ENCODE data around the gene EP300.

EP300 gene

GRCh38 chr22:41206719-41207118 lies 114.3 kb downstream of the EP300 start:
- no peak for DNase-seq (ENCODE audit: low read depth)

GRCh38 chr22:41215409-41215808 lies 123.0 kb downstream of the EP300 start:
- no peak for DNase-seq (ENCODE audit: low read depth)

GRCh38 chr22:41215926-41216325 lies 123.5 kb downstream of the EP300 start:
- DNase-seq (ENCODE audit: low read depth), result no peak

GRCh38 chr22:41216984-41217383 lies 124.6 kb downstream of the EP300 start:
- DNase-seq (ENCODE audit: low read depth), result no peak

- peak; percentile 77 for DNase-seq (ENCODE audit: low read depth)
These were observed 125.3 kb downstream of the EP300 start for GRCh38 chr22:41217553-41218157.

- DNase-seq (ENCODE audit: low read depth), result no peak
These were observed 130.6 kb downstream of the EP300 start for GRCh38 chr22:41222846-41223507.

- DNase-seq (ENCODE audit: low read depth), result no peak
These were observed 131.1 kb downstream of the EP300 start for GRCh38 chr22:41223535-41223934.

- no peak for DNase-seq (ENCODE audit: low read depth)
These were observed 134.6 kb downstream of the EP300 start for GRCh38 chr22:41226723-41227655.

- no peak for DNase-seq (ENCODE audit: low read depth)
These were observed 136.8 kb downstream of the EP300 start for GRCh38 chr22:41229215-41229614.

Data from GM04503 (cell line).